22Rv1 (cell line): ENCODE results near the gene DIMT1.

Experiments used
- H3K27ac ChIP-seq: fragments of 450-650 bp; 2 replicates; pipeline ENCODE4 v1.5.1; 2017
- CTCF ChIP-seq: fragments of 450-650 bp; IDR thresholded peaks from 2 replicates; pipeline ENCODE4 v1.5.1; 2017; ENCODE audit warnings: mild to moderate bottlenecking
- ZFX ChIP-seq: fragments of 450-650 bp; IDR thresholded peaks from 2 replicates; pipeline ENCODE4 v1.6.1; 2017; ENCODE audit warnings: antibody characterized with exemption, borderline replicate concordance

Gene DIMT1

GRCh38 chr5:62403411-62404250 is at the start of gene DIMT1:
Gene DIMT1 (minus strand): TSS chr5:62403905. CDS start chr5:62403772, 133 bp downstream.
- TF ChIP-seq CTCF = no peak

DNA sequence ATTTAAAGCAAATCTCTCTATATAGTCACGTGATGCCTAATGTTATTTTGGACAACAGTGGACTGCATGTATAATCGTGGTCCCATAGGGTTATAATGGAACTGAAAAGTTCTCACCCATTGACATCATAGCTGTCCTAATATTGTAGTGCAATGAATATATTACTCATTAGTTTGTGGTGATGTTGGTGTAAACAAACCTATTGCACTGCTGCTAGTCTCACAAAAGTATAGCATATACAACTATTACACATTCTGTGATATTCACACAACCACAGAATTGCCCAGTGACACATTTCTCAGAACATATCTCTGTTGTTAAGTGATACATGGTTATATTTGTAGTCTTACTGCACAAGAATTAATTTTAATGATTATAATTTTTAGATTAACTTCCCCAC is 46.6 kb upstream of the DIMT1 start:
- no peak for TF ChIP-seq ZFX
- no peak for TF ChIP-seq CTCF

More at GRCh38 chr5:62403411-62404250, at the start of gene DIMT1:
- H3K27ac ChIP-seq = peak within 1 kb of the TSS; percentile 96

GRCh38 chr5:62448528-62448927 is 44.8 kb upstream of the DIMT1 start:
- no peak overlapping the region for H3K27ac ChIP-seq
- TF ChIP-seq ZFX (no peak), CTCF (no peak)

More for the DNA sequence above, 46.6 kb upstream of the DIMT1 start:
- no peak overlapping the region for H3K27ac ChIP-seq

DNA sequence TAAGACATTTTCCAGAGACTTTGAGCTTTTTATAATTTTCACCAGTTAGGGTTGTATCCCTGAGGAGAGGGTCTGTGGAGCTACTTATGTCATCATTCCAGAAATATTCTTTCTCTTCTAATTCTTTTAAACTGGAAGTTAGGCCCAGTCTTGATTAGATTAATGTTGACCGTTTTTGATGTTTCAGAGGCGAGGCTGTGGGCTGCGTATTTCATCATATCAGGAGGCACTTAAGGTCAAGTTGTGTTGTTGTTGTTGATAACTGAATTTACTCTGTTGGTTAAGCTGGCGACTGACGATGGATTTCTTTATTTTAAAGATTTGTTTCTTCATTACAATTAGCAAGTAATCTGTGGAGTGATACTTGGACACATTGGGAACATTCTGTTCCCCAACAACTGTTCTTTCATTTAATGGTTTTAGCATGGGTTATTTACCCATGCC is 28.9 kb upstream of the DIMT1 start:
- H3K27ac ChIP-seq = no peak overlapping the region
- TF ChIP-seq ZFX = no peak
- TF ChIP-seq CTCF = no peak

DNA sequence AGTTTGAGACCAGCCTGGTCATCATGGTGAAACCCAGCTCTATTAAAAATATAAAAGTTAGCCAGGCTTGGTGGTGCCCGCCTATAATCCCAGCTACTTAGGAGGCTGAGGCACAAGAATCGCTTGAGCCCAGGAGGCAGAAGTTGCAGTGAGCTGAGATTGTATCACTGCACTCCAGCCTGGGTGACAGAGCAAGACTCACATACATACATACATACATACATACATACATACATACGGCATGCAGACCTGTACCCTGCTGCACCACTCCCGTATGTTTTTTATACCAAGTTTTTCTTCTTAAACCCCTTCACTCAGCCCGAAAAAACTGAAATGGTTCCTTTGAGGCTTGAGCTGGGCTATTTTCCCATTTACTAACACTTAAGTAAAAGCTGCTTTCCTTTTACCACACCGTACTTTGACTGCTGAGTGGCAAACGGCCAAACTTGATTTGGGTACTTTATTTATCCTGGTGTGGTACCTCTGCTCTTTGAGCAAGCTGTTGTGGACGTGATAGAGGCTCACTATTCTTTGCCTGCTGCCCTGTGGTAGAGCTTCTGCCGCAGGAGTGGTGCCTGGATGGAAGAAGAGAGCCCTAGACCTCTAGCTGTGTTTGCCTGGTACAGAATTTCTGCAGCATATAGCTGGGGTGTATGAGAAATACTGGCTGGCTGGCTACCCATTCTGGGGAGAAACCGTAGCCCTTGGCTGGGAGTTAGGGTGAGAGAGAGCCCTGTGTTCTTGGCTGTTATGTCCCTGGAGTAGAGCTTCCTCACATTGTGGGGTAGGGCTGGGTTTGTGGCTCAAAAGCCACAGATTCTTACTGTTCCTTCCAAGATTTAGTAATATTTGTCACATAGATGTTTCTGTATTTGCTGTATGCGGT is 28.3 kb upstream of the DIMT1 start:
- H3K27ac ChIP-seq = no peak overlapping the region
- TF ChIP-seq ZFX (no peak), CTCF (no peak)

DNA sequence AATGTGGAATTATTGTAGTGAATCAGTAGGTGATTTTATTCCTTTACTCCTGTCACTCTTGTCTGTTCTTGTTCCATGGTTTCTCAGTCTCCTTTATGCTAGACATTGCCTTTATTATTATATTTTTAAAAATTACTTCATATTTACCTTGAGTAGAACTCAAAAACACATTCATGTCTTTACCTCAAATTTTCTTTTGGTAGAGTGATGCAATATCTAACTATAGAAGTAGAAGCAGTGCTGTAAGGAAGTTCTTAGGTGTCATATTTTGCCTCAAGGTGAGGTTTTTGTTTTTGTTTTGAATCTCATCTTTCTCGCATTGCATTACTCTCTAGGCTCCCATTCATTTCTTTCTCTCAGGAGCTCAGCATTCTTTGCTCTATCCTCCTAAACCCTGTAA is 21.1 kb upstream of the DIMT1 start:
- no peak for TF ChIP-seq CTCF
- TF ChIP-seq ZFX = no peak
- no peak overlapping the region for H3K27ac ChIP-seq
